Esophagus squamous epithelium (tissue), 4 donors: ENCODE results near the gene MFSD12.

Experiments used
- CTCF ChIP-seq, 6 experiments: fragments of 450-650 bp in 4 of 6; fragments of 200-600 bp in 2 of 6; sonication (generic) in 2 of 6; IDR thresholded peaks; one replicate each; pipeline ENCODE4 v1.5.1; 2016 to 2019; ENCODE audit warnings: antibody characterized with exemption in 6 of 6, mild to moderate bottlenecking in 4 of 6, moderate library complexity in 4 of 6
- POLR2A ChIP-seq, 4 donors: fragments of 450-650 bp; IDR thresholded peaks; one replicate each; pipeline ENCODE4 v1.6.1; 2017; ENCODE audit warnings: antibody characterized with exemption in 4 of 4, mild to moderate bottlenecking in 4 of 4, moderate library complexity in 3 of 4

- no peak for TF ChIP-seq CTCF (IDR thresholded peaks at IDR 0.05)
- TF ChIP-seq POLR2A (IDR thresholded peaks at IDR 0.05), result no peak
Measured at GRCh38 chr19:3543150-3544057, 14.0 kb downstream of the MFSD12 start.
